ENCODE results near the gene LRRC75B. TPM values are rescaled to one million over a fixed set of nuclear protein-coding genes. Genes with fewer than 3 reads are reported as not detected.

The LRRC75B gene
- total RNA-seq, 1 experiment from 2014 or later, result 14.5 TPM

GRCh38 chr22:24550902-24551435, 41.9 kb downstream of the LRRC75B start:
- no peak for DNase-seq
- peak overlapping the region; percentile 91 for H3K27ac Mint-ChIP-seq (ENCODE audit: unreplicated experiment)
- CTCF ChIA-PET, result no interaction called here
- TF ChIP-seq, protein P1, sequence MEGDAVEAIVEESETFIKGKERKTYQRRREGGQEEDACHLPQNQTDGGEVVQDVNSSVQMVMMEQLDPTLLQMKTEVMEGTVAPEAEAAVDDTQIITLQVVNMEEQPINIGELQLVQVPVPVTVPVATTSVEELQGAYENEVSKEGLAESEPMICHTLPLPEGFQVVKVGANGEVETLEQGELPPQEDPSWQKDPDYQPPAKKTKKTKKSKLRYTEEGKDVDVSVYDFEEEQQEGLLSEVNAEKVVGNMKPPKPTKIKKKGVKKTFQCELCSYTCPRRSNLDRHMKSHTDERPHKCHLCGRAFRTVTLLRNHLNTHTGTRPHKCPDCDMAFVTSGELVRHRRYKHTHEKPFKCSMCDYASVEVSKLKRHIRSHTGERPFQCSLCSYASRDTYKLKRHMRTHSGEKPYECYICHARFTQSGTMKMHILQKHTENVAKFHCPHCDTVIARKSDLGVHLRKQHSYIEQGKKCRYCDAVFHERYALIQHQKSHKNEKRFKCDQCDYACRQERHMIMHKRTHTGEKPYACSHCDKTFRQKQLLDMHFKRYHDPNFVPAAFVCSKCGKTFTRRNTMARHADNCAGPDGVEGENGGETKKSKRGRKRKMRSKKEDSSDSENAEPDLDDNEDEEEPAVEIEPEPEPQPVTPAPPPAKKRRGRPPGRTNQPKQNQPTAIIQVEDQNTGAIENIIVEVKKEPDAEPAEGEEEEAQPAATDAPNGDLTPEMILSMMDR (IDR thresholded peaks at IDR 0.05; ENCODE audit: unreplicated experiment), result no peak
- no peaks in the 10 kb centered on the region for H3K27me3 Mint-ChIP-seq (ENCODE audit: unreplicated experiment)
- intact Hi-C loops (cut with micrococcal nuclease; ENCODE audit: unreplicated experiment), result no loop called here
- H3K9me3 Mint-ChIP-seq (ENCODE audit: low read depth, unreplicated experiment), result no peaks in the 10 kb centered on the region
- peaks cover 85% of the 10 kb centered on the region for H3K36me3 Mint-ChIP-seq (ENCODE audit: insufficient read depth, unreplicated experiment)
- BruUV-seq (replicated peaks), result no TSS peak
- peaks cover 58% of the 10 kb centered on the region for H3K4me1 Mint-ChIP-seq (ENCODE audit: low read depth, unreplicated experiment)
- peak overlapping the region; percentile 49 for H3K4me3 Mint-ChIP-seq (ENCODE audit: low read depth, unreplicated experiment)

GRCh38 chr22:24550028-24550901, 42.6 kb downstream of the LRRC75B start:
- peak overlapping the region; percentile 49 for H3K4me3 Mint-ChIP-seq (ENCODE audit: low read depth, unreplicated experiment)
- BruUV-seq (replicated peaks), result no TSS peak
- H3K9me3 Mint-ChIP-seq (ENCODE audit: low read depth, unreplicated experiment), result no peaks in the 10 kb centered on the region
- H3K4me1 Mint-ChIP-seq (ENCODE audit: low read depth, unreplicated experiment), result peaks cover 58% of the 10 kb centered on the region
- CTCF ChIA-PET, result interaction anchor here (0.7 to 0.9 kb wide), 2 partner anchors 44 to 147 kb away, joined by 3 to 4 read pairs; no protein-coding TSS in a partner anchor
- H3K27me3 Mint-ChIP-seq (ENCODE audit: unreplicated experiment), result no peaks in the 10 kb centered on the region
- intact Hi-C loops (cut with micrococcal nuclease; ENCODE audit: unreplicated experiment), result no loop called here
- peak; percentile 70 for DNase-seq
- TF ChIP-seq, protein P1 (IDR thresholded peaks at IDR 0.05; ENCODE audit: unreplicated experiment), result no peak
- H3K27ac Mint-ChIP-seq (ENCODE audit: unreplicated experiment), result peak overlapping the region; percentile 91
- peaks cover 82% of the 10 kb centered on the region for H3K36me3 Mint-ChIP-seq (ENCODE audit: insufficient read depth, unreplicated experiment)

- Mint-ChIP-seq H3K27me3 (ENCODE audit: unreplicated experiment) (no peaks in the 10 kb centered on the region), H3K4me1 (ENCODE audit: low read depth, unreplicated experiment) (peaks cover 56% of the 10 kb centered on the region), H3K9me3 (ENCODE audit: low read depth, unreplicated experiment) (no peaks in the 10 kb centered on the region), H3K36me3 (ENCODE audit: insufficient read depth, unreplicated experiment) (peaks cover 72% of the 10 kb centered on the region), H3K4me3 (ENCODE audit: low read depth, unreplicated experiment) (no peak overlapping the region), H3K27ac (ENCODE audit: unreplicated experiment) (no peak overlapping the region)
- TF ChIP-seq, protein P1 (IDR thresholded peaks at IDR 0.05; ENCODE audit: unreplicated experiment), result no peak
- intact Hi-C loops (cut with micrococcal nuclease; ENCODE audit: unreplicated experiment), result no loop called here
- no peak for DNase-seq
- CTCF ChIA-PET, result no interaction called here
- BruUV-seq (replicated peaks), result no TSS peak
These were observed 44.1 kb downstream of the LRRC75B start for GRCh38 chr22:24548812-24549211.

DNA sequence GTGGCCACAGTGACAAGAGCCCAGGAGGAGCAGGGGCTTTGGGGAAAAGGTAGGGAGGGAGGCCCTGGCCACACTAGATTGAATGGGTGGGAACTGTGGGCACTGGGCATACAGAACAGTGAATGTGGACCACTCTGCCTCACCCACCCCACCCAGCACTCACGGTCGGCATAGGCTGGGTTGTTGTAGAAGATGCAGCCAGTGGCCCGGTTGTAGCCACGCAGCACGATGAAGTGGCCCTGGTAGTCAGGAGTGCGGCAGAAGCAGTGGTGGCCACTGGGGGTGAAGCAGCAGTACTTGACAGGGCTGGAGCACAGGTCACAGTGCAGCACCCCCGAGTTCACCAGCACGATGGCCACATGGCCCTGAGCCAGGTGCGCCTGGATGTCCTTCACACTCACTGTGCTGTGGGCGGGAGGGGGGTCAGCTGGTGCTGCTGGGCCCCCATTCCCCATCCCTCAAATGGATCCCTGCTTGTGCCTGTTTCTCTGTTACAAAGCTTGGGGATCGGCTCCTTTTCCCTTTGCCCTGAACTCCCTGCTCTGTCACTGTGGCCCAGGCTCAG, 49.1 kb downstream of the LRRC75B start:
- CTCF ChIA-PET, result no interaction called here

More for the DNA sequence above, 49.1 kb downstream of the LRRC75B start:
- H3K4me1 Mint-ChIP-seq (ENCODE audit: low read depth, unreplicated experiment), result peaks cover 13% of the 10 kb centered on the region
- DNase-seq, result no peak
- intact Hi-C loops (cut with micrococcal nuclease; ENCODE audit: unreplicated experiment), result no loop called here
- peaks cover 66% of the 10 kb centered on the region for H3K36me3 Mint-ChIP-seq (ENCODE audit: insufficient read depth, unreplicated experiment)
- TF ChIP-seq, protein P1 (IDR thresholded peaks at IDR 0.05; ENCODE audit: unreplicated experiment), result no peak
- no peak overlapping the region for H3K4me3 Mint-ChIP-seq (ENCODE audit: low read depth, unreplicated experiment)
- H3K27ac Mint-ChIP-seq (ENCODE audit: unreplicated experiment), result no peak overlapping the region
- BruUV-seq (replicated peaks), result no TSS peak
- no peaks in the 10 kb centered on the region for H3K9me3 Mint-ChIP-seq (ENCODE audit: low read depth, unreplicated experiment)
- no peaks in the 10 kb centered on the region for H3K27me3 Mint-ChIP-seq (ENCODE audit: unreplicated experiment)

Data from Calu3 (cell line).